ENCODE results near the gene BDNF. TPM values are rescaled to one million over a fixed set of nuclear protein-coding genes. Genes with fewer than 3 reads are reported as not detected.

Gene BDNF
- total RNA-seq, 4 donors from 2014 or later, result 0.14 to 0.64 TPM; not detected in 2

DNA sequence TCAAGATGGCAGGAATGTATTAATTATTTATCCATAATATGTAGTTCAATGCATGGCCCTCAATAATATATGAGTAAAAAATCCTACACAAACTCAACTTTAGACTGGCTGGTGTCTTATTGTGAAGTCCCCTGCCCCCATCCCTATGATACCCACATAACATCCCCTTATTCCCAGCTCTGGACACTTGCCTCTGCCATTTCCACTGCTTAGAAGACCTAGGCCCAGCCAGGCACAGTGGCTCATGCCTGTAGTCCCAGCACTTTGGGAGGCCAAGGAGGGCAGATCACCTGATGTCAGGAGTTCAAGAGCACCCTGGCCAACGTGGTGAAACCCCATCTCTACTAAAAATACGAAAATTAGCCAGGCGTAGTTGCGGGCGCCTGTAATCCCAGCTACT, 84.4 kb downstream of the BDNF start:
- TF ChIP-seq POLR2A (IDR thresholded peaks at IDR 0.05), result no peak
- H3K4me1 ChIP-seq, result no peaks in the 10 kb centered on the region
- H3K36me3 ChIP-seq, result no peaks in the 10 kb centered on the region
- H3K27ac ChIP-seq, result no peak overlapping the region
- 94% methylated on average over 5 of the region's 5 CpGs; no CpG with 5 or more reads in 1 of the 2 donors for WGBS, 2 donors (ENCODE audit: low coverage in 1 of 2)
- no peaks in the 10 kb centered on the region for H3K27me3 ChIP-seq
- no peaks in the 10 kb centered on the region for H3K9me3 ChIP-seq
- DNase-seq, result no peak
- H3K4me3 ChIP-seq, result no peak overlapping the region
- intact Hi-C loops (cut with DNase I; ENCODE audit: low total_unique reads), result no loop called here
- in situ Hi-C loops (cut with MboI; ENCODE audit: low pct_ligation_motif_present in 1 of 4, low pct_unique_long_range_greater_than_20kb in 1 of 4, low sequenced_read_pairs in 3 of 4), result loop anchor here in 1 of 4 donors (25.0 kb wide), 1 partner anchor 96 kb away; the partner anchor contains the start of gene BDNF

DNA sequence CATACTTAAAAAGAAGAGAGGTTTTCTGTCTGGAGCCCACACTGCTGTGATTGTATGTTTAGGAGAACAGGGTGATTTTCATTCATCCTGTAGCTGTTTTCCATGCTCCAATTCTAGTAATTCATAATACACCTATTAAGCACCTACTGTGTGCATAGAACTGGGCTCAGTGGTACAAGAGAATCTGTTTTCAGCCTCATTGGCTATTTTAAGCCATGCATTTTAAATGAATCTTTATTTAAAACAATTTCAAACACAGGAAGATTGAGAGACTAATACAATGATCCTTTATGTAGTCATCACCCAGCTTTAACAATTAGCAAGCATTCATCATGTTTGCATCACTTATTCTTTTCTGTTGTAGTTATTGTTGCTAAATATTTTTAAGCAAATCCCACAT, 86.2 kb downstream of the BDNF start:
- no peak for DNase-seq
- Histone ChIP-seq H3K27me3 (no peaks in the 10 kb centered on the region), H3K9me3 (no peaks in the 10 kb centered on the region), H3K36me3 (no peaks in the 10 kb centered on the region), H3K4me3 (no peak overlapping the region), H3K27ac (no peak overlapping the region), H3K4me1 (no peaks in the 10 kb centered on the region)
- in situ Hi-C loops (cut with MboI; ENCODE audit: low pct_ligation_motif_present in 1 of 4, low pct_unique_long_range_greater_than_20kb in 1 of 4, low sequenced_read_pairs in 3 of 4), result loop anchor here in 1 of 4 donors (25.0 kb wide), 1 partner anchor 98 kb away; the partner anchor contains the start of gene BDNF
- intact Hi-C loops (cut with DNase I; ENCODE audit: low total_unique reads), result no loop called here
- TF ChIP-seq POLR2A (IDR thresholded peaks at IDR 0.05) (no peak), POLR2AphosphoS5 (IDR thresholded peaks at IDR 0.05) (no peak), EP300 (IDR thresholded peaks at IDR 0.05; ENCODE audit: low read depth) (no peak)
- TF ChIP-seq, protein P1, sequence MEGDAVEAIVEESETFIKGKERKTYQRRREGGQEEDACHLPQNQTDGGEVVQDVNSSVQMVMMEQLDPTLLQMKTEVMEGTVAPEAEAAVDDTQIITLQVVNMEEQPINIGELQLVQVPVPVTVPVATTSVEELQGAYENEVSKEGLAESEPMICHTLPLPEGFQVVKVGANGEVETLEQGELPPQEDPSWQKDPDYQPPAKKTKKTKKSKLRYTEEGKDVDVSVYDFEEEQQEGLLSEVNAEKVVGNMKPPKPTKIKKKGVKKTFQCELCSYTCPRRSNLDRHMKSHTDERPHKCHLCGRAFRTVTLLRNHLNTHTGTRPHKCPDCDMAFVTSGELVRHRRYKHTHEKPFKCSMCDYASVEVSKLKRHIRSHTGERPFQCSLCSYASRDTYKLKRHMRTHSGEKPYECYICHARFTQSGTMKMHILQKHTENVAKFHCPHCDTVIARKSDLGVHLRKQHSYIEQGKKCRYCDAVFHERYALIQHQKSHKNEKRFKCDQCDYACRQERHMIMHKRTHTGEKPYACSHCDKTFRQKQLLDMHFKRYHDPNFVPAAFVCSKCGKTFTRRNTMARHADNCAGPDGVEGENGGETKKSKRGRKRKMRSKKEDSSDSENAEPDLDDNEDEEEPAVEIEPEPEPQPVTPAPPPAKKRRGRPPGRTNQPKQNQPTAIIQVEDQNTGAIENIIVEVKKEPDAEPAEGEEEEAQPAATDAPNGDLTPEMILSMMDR (IDR thresholded peaks at IDR 0.05), result no peak

DNA sequence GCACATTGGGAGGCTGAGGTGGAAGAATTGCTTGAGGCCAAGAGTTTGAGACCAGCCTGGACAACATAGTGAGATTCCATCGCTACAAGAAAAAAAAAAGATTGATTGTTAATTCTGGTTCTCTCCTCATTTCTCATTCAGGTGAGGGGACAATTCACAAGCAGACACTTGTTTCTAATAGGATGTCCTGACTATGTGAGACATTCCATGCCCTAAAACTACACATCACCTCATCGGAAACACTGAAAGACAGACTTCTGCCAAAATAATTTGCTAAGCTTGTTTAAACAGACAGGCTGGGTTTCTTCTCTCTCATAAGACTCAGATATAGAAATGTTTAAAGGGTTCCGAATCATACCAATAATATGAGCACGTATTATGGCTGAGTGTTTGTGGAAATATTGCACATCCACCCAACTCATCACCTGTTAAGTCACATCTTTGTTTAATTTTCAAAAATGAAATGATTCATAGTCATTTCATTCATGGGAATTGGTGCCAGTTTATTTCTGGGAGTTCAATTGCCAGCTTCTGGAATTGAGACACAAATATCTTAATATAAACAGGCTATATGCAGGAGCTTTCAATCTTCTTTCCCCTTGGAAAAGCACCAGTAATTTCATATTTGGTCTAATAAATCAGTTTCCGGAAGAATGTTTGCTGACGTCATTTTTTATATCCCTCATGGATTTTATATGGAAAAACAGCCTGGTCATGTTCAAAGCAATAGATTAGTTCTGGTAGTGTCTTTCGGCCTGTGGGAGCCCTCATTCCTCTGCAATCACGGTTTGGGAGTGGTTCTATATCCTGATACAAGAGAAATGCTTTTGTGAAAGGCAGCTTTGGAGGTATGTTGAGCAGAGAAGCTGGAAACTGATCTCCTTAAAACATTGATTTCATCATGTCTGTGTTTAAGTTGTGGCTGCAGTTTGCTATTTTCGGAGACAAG, 87.0 kb downstream of the BDNF start:
- WGBS, 2 donors (ENCODE audit: low coverage in 1 of 2), result 86 to 93% methylated on average over 9 of the region's 9 CpGs
- no peak overlapping the region for H3K4me3 ChIP-seq
- no peak overlapping the region for H3K27ac ChIP-seq
- no peaks in the 10 kb centered on the region for H3K4me1 ChIP-seq
- intact Hi-C loops (cut with DNase I; ENCODE audit: low total_unique reads), result no loop called here
- no peaks in the 10 kb centered on the region for H3K36me3 ChIP-seq
- in situ Hi-C loops (cut with MboI; ENCODE audit: low pct_ligation_motif_present in 1 of 4, low pct_unique_long_range_greater_than_20kb in 1 of 4, low sequenced_read_pairs in 3 of 4), result loop anchor here in 1 of 4 donors (25.0 kb wide), 1 partner anchor 99 kb away; the partner anchor contains the start of gene BDNF
- no peaks in the 10 kb centered on the region for H3K27me3 ChIP-seq
- DNase-seq, result no peak
- H3K9me3 ChIP-seq, result no peaks in the 10 kb centered on the region
- TF ChIP-seq EP300 (IDR thresholded peaks at IDR 0.05; ENCODE audit: low read depth), result no peak
- TF ChIP-seq POLR2A (IDR thresholded peaks at IDR 0.05), result no peak
- TF ChIP-seq, protein P1 (IDR thresholded peaks at IDR 0.05), result no peak
- no peak for TF ChIP-seq POLR2AphosphoS5 (IDR thresholded peaks at IDR 0.05)

DNA sequence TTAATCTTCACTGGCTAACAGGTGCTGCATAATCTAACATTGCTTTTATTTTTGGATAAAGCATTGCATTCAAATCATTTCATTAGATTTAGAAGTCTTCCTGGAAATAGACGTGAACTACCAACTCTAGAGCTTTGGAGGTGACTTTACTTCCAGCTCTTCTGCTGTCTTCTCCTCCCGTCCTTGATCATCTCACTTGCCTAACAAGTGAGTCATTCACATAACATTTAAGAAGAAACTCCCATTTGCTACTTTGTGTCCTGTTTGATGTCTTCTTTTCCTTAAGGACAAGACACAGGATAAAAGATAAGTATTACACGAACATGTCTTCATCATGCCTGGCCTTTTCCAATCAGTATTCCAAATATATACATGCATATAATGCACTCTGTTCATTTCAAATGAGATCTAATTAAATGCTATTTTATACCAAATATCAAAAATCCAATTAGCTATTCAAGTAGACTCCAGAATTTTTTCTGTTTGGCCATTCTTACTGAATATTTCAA, 88.3 kb downstream of the BDNF start:
- TF ChIP-seq EP300 (IDR thresholded peaks at IDR 0.05; ENCODE audit: low read depth), result no peak
- TF ChIP-seq POLR2A (IDR thresholded peaks at IDR 0.05), result no peak
- TF ChIP-seq, protein P1 (IDR thresholded peaks at IDR 0.05), result no peak
- no peak for TF ChIP-seq POLR2AphosphoS5 (IDR thresholded peaks at IDR 0.05)
- in situ Hi-C loops (cut with MboI; ENCODE audit: low pct_ligation_motif_present in 1 of 4, low pct_unique_long_range_greater_than_20kb in 1 of 4, low sequenced_read_pairs in 3 of 4), result loop anchor here in 1 of 4 donors (25.0 kb wide), 1 partner anchor 100 kb away; the partner anchor contains the start of gene BDNF
- 89 to 90% methylated on average over 3 of the region's 3 CpGs for WGBS, 2 donors (ENCODE audit: low coverage in 1 of 2)

More for the DNA sequence above, 88.3 kb downstream of the BDNF start:
- no peaks in the 10 kb centered on the region for H3K9me3 ChIP-seq
- H3K27me3 ChIP-seq, result no peaks in the 10 kb centered on the region
- H3K36me3 ChIP-seq, result no peaks in the 10 kb centered on the region
- intact Hi-C loops (cut with DNase I; ENCODE audit: low total_unique reads), result no loop called here
- H3K4me1 ChIP-seq, result no peaks in the 10 kb centered on the region
- H3K27ac ChIP-seq, result no peak overlapping the region
- no peak overlapping the region for H3K4me3 ChIP-seq
- DNase-seq, result no peak
